Epidermal melanocyte (primary cell): ENCODE data around the gene CAPN9.
A peak's percentile ranks its signal among the peaks of the same experiment; 100 is the strongest.

ENCODE experiments used
- DNase-seq: peaks from one replicate; pipeline ENCODE4 v3.0.0; 2011; ENCODE audit warnings: low spot score; ENCODE audit not compliant: insufficient read length

CAPN9 gene

DNA sequence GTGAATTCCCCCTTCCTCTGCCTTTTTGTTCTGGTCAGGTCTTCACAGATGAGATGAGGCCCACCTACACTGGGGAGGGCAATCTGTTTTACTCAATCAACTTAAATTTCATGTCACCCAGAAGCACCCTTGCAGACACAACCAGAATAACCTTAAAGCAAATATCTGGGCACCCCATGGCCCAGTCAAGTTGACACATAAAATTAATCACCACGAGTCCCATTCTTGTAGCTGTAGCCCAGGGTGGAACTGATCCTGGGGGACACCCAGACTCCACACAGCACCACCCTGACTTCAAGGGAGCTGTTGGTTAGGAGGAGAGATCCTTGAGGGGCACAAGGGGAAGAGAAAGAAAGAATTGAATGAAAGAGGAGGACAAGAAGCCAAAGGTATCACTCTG lies 23.1 kb downstream of the CAPN9 start:
- no peak for DNase-seq

DNA sequence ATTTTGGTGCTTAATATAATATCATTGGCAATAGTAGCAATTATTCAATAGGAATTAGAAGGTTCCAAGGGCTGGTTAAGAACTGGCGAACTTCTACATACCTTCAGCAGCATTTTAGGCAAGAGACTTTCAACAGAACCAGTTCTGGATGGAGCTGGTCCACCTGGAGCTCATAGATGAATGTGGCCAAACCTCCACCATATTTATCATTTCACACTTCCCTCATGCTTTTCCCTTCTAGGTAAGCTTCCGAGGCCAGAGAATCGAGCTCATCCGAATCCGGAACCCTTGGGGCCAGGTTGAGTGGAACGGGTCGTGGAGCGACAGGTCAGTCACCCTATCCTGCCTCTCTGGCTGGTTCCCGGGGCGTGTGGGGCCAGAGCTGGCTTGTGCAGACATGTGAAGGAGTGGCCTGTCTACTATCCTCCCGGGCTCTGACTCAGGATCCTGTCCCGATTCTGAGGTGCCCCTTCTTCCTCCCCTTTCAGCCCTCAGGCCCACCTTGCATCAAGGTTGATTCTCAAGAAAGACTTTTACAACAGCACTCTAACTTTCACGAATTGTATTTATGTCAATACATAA lies 24.7 kb downstream of the CAPN9 start:
- no peak for DNase-seq

DNA sequence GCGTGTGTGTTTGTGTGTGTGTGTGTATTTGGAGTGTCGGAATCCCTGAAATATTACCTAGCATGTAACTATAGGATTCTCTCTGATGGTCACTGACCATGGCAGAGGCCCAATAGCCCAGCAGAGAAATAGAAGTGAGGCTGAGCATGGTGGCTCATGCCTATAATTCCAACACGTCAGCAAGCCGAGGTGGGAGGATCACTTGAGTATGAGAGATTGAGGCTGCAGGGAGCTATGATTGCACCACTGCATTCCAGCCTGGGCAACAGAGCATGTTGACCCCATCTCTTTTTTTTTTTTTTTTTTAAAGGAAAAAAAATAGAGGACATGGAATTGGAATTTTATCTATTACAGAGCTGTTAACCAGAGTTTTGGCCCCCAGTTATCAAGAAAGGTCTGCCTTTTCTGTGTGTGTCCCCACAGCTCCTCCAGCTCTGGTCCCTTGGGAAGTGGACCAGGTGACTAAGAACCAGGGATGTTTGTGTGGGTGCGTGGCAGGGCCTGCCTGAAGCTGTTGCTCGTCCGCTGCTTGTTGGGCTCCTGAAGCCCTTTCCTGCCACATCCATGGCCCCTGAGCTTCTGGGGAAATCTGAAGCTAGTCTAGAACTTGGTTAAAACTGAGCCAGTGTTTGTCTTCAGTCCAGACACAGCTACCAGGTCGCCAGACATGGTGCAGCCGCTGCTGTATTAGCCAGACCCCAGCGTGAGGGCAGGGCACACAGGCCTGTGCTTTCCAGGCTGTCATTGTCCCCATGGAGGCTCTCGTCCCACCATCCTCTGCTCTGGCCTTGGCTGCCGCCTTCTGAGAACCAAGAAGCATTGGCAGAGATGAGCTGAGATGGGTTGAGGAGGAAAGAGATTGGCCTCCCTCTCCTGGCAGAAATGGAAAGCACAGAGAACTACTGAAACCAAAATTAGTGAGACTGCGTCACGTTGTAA lies 25.5 kb downstream of the CAPN9 start:
- peak; percentile 89 for DNase-seq

DNA sequence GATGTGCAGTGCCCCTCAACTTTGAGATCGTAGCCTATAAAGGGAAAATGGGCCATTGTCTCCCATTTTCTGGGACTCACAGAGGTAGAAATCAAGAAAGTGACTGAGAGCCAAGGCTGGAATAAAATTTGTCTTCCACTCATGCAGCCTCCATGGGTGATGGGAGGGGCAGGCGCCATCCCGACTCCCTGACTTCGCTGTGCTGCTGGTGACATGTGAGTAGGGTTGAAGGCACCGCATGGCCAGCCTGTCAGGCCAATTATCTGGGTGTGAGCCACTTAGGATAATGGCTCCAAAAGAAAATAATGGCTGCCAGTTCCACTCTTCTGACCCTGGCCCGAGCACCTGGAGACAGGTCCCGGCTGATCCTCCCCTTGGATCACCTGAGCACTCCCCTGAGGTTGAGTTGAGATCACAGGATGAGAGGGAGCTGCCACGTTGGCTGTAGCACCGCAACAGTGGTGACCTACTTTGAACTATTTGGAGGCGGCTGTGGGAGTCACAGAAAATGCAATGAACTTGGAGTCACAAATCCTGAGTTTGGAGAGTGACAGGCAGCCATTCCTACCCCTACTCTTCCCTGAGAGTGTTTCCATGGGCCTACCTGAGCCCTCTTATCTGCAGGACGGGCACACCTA lies 26.3 kb downstream of the CAPN9 start:
- DNase-seq: no peak

DNA sequence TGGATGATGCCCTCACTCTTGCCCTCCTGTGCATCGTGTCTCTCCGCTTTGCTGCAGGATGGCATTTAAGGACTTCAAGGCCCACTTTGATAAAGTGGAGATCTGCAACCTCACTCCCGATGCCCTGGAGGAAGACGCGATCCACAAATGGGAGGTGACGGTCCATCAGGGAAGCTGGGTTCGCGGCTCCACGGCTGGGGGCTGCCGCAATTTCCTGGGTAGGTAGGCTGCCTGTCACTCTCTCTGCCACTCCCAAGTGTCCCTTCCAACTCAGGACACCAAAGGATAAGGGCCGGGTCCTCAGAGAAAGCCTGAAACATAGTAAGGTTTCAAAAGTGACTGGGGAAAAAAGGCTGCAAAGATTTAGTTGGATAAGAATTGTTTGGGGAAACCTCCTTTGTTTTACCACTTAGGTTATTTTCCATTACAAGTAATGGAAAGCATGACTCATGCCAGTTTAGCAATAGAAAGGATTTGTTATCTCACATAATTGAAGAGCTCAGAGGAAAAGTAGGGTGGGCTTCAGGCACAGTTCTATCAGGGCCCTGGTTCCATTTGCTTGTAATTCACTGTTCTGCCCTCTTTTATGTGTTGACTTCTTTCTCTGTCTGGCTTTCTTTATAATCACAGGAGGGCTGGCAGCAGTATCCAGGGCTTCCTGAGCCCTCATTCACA lies 31.9 kb downstream of the CAPN9 start:
- DNase-seq: no peak

DNA sequence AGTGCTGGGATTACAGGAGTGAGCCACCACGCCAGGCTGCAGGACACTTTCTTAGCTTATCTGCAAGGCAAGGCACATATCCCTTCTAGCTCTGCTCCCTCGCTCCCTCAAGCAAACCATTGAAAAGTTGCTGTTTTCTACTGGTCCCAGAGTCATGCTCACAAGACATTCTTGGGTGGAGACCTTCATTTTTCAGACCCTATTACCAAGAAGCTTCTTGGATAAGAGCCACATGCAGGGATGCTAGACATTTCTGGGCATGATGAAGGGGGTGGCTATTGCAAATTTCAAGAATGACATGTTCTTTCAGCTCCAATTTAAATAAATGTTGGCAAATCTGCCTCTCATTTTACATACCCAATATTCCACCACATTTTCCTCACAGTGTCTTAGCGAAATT lies 33.9 kb downstream of the CAPN9 start:
- no peak for DNase-seq

DNA sequence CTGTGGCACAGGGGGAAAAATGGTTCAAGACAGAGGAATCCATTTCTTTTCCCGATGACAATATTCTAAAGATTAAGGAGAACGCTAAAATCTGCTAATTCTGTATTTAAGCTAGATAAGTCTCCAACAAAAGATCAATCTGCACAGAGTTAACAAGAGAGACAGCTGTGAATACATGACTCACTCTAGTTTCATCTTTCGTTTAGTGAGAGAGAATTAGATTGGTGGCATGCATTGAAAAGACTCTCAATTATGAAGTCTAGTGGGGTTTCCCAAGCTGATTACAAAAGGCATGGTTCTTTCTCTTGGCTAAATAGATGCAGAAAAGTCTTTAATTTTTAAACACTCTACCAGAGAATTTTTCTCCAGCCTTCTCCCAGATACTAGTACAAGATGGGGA lies 34.4 kb downstream of the CAPN9 start:
- DNase-seq: no peak

DNA sequence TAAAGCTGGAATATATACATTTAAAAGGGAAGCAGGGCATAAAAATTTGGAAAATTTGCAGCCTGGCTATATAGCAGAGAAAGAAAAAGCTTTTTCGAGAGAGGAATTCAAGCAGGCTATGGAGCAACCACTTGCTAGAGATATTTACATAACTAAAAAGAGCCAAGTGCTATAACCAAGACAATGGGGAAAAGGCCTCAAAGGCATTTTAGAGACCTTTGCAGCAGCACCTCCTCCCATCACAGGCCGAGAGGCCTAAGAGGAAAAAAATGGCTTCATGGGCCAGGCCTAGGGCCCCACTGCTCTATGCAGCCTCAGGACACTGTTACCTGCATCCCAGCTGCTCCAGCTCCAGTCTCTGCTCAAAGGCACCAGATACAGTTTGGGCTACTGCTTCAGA lies 37.0 kb downstream of the CAPN9 start:
- DNase-seq: no peak

DNA sequence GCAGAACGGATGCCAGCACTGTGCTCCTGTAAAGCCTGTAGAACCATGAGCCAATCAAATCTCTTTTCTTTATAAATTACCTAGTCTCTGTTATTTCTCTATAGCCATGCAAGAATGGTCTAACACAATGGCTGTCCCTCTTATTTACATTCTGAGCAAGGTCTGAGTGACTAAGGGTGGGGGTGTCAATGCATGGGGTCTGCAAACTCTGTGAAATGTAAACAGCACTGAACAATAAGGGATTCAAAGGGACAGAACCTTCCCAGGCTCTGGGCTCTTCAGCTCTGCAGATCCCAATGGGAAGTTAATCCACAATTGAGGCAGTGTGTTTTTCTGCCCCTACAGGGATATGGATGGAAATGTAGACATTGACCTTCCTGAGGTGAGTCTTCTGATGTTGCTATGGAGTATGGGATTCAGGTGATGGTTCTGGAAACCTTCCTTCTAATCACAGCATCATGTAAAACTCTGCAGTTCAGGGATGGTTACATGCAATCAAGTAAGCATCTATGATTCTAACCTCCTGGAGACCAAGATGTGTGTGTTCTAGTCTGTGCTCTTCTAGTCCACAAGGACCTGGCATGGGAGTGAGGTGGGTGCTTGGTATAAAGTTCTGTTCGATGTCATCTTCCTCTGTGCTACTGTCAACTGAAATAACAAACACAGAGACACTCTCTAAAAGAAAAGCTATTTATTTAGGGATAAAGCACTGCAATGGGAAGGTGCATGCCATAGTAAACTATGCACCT lies 38.6 kb downstream of the CAPN9 start:
- no peak for DNase-seq

DNA sequence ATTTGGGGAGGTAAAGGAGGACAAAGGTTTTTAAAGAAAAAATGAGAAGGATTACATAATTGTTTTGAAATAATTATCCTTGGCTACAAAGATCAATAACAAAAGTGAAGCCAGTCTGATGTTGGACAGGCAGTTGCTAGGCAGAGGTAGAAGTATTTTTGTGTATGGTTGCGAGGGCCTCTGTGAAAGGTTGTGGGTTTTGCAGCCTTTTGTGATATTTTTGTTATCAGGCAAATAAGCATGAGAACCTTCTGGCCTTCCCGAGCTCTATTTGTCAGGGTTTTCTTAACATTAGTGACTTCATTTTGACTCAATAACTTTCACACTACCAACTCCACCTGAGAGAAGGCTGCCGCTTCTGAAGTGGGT lies 39.2 kb downstream of the CAPN9 start:
- DNase-seq: no peak

DNA sequence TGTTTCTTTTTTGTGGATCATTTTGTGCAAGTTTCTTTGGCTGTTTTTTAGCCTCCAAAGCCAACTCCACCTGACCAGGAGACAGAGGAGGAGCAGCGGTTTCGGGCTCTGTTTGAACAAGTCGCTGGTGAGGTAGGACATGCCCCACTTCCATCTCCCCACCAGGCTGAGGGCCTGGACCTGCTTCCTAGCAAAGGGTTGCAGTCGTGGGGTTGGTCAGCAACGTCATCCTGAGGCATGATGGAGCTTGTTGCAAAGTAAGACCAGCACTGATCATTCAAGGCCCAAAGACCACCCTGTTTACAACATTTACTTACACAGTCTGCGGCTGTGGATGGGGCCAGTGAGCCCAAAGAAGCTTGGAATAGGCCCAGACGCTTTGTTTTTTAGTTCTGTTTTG lies 40.3 kb downstream of the CAPN9 start:
- DNase-seq: no peak

DNA sequence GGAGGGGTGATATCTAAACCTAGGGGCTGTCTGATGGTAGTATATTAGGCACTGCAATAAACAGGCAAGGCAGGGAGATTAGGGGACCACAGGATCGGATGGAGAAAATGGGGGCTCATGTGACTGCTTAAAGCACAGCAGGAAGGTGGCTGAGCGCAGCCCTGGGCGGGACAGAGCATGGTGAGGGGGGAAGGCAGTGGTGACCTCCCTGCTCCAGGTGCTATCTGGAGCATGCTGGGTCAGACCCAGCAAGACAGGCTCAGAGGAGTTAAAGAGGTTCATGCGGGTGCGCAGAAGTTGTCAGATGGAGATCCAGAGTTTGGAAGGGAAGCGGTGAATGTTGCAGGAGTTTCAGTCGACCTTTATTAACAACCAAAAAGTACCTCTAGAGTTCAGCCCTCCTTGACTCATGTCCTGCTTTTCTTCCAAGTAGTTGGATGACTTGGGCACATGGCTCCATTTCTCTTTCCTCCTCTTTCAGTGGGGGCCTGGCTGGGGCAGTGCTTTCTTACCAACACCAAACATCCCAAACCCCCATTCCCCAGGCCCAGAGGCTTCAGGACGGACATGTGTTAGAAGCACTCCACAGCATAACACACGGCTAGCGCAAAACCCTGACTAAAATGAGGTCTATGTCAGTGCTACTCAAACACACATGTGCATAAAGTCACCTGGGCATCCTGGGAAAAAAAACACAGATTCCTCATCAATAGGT lies 41.5 kb downstream of the CAPN9 start:
- no peak for DNase-seq

DNA sequence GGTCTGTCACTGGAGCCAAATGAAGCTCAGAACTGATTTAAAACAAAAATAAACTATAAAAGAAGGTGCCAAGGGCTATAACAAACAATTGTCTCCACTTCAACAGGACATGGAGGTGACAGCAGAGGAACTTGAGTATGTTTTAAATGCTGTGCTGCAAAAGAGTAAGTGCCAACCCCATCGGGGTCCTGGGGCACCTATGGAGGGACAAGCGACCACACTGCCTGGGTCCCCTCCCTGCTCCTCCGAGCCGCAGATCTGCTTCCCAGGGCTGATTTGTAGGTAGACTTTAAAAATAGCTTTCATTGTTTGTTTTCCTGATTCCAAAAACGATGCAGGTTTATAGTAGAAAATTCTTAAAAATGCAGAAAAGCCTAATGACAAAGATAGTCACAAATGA lies 42.8 kb downstream of the CAPN9 start:
- no peak for DNase-seq

DNA sequence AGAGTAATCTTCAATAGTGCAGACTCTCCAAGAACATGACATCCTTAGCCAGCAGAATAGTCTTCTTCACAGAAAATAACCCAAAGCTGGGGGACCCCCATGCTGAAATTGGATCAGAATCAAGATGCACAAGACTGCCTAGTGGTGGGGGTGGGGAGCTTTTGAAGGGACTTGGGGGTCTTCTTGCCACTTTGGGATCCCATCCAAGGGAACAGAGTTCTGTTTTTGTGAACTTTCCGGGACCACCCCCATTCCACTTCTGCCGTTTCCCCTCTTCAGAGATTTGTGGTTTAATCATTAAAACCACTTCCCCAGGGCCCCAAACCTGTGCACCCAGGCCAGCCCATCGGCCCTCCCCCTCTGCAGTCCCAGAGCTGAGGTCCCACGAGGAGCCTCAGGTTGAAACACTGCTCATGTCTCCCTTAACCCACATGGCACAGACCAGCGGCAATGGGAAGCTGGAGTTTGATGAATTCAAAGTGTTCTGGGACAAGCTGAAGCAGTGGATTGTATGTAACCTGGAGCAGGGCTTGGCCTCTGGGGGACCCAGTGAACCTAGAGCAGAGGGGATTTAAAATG lies 44.9 kb downstream of the CAPN9 start:
- DNase-seq: no peak

DNA sequence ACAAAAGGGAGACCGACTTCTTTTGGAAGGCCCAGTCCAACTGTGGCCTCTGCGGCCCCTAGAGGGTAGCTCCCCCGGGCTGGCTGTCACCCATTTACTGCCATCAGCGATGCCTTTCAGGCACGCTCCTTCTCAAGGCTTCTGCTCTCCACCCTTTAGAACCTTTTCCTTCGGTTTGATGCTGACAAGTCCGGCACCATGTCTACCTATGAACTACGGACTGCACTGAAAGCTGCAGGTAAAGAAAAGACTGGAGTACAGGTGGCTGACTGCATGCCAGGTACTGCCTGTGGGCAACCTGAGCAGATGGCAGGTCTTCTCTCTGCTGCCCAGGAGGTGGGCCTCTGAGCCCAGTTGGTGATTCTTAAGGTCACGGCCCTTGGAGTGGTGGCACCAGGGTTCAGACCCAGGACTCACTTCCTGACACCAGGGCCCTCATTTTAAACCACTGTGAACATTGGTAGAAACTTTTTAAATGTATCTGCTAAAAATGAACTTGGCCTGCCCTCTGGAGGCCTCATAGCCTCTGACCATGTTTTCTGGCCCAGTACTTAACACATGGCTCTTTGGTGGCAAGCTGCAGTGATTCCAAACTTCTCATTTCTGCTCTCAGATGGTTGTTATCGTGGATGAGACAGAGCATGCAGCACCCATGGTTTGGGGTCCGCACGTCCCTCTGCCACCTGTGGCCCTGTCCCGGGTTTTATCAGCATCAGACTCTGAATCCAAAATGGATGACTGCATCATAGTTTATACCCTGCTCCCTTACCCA lies 45.7 kb downstream of the CAPN9 start:
- DNase-seq: no peak

DNA sequence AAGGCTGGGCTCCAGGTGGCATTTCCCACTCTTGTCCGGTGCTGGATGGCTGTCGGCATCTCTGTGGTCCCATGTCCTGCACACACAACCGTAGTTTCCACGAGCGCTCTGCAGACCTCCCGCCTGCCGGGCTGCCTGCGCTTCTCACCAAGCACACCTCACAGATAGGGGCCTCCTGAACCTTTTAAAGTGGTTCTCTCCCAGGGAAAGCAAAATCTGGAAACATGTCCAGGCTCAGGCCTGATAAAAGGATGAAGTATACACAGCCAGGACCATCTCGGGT lies 46.2 kb downstream of the CAPN9 start:
- no peak for DNase-seq

DNA sequence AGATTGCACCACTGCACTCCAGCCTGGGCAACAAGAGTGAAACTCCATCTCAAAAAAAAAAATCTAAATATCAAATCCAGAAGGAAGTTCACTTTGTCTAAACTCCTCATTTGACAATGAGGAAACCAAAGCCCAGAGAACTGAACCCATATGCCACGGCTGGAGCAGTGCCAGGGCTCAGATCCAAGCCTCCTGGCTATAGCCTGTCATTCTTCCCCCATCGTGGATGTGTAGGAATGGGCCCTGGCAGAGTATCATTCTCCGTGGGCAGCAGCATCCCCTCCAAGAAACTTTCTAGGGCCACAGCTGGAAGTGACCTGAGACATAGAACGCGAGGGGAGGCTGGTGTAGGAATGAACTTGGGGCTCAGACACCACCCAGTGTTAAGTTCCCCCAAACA lies 47.2 kb downstream of the CAPN9 start:
- no peak for DNase-seq

DNA sequence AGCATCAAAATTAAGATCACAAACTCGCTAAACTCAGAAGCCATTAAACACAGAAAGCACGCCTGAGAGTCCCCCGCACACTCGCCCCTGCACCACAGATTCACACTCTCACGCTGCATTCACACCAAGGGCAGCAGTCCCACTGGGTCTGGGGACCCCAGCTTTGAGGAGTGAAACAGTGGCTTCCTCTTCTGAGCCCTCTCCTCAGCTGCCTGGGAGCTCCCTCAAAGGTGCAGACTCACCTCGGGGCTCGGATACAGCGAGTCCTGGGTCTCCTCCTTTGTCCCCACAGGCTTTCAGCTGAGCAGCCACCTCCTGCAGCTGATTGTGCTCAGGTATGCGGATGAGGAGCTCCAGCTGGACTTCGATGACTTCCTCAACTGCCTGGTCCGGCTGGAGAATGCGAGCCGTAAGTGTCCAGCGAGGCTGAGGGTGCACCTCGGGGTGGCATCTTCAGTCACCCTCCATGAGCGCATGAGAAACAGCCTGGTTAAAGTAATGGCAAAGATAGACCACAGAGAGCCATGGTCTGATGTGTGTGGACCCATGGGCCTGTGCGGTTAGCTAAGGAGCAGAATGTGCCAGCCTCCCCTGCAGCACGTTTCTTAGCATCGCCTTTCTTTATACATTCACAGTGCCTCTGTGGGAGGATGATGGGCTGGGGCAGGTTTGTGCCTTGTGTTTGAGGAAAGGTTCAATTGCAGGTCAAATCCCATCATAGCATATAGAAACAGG lies 47.9 kb downstream of the CAPN9 start:
- DNase-seq: no peak

DNA sequence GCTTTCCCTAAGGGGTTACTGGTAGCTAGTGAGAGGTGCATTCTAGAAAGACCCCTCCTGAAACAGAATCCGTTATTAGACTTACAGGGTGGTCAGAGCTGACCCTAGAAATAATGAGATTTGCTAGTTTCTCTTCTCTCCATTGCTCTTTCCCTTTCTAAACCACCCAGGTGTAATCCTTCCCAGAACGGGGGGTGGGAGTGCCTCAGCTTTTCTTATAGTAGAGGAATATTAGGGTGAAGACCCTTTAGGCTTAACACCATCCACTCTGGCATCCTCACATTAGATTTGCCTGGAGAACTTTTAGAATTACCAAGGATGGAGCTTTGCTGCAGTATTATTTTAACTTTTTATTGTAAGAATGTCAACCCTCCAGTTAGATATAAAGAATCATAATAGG lies 49.4 kb downstream of the CAPN9 start:
- no peak for DNase-seq
